PC-9 (cell line): ENCODE data around the gene HOXC6. TPM values are rescaled to one million over a fixed set of nuclear protein-coding genes. Genes with fewer than 3 reads are reported as not detected.

ENCODE experiments used
- BruUV-seq: library from RNA; stranded (reverse); fragments of 400-500 nt; replicated peaks from 2 replicates; lab custom pipeline; 2021; lab: Mats Ljungman, UMichigan
- CTCF ChIA-PET: fragments of 300-600 bp; sonication (Branson Sonifier 250); formaldehyde crosslinking; loops from one replicate; lab custom pipeline; 2022; ENCODE audit warnings: antibody characterized with exemption; lab: Charles Lee
- POLR2A ChIA-PET: fragments of 300-600 bp; sonication (Branson Sonifier 250); formaldehyde crosslinking; loops from one replicate; lab custom pipeline; 2022; ENCODE audit warnings: antibody characterized with exemption; ENCODE audit not compliant: unreplicated experiment; lab: Charles Lee
- DNase-seq, 2 experiments: peaks; one replicate each; pipeline versions ENCODE4 v3.0.0 to v3.0.0-alpha.2; 2015 to 2022; ENCODE audit warnings: mixed read lengths in 1 of 2
- H2AFZ ChIP-seq: fragments of 200-600 bp; sonication (generic); 2 replicates; pipeline ENCODE4 v1.8.1; 2017; ENCODE audit warnings: antibody characterized with exemption
- H3F3A ChIP-seq: fragments of 200-600 bp; sonication (generic); 2 replicates; pipeline ENCODE4 v1.8.1; 2017; ENCODE audit warnings: antibody characterized with exemption, mild to moderate bottlenecking, low read depth; ENCODE audit not compliant: insufficient read depth
- H3K27ac ChIP-seq: fragments of 200-600 bp; sonication (generic); 2 replicates; pipeline ENCODE4 v1.6.1; 2016; ENCODE audit warnings: mixed run types
- H3K27me3 ChIP-seq: fragments of 200-600 bp; sonication (generic); 2 replicates; pipeline ENCODE4 v1.6.1; 2016; ENCODE audit warnings: low read depth, mixed run types; ENCODE audit not compliant: insufficient read depth
- H3K36me3 ChIP-seq: fragments of 200-600 bp; sonication (generic); 2 replicates; pipeline ENCODE4 v1.6.1; 2016; ENCODE audit warnings: low read depth, mixed run types
- H3K4me1 ChIP-seq: fragments of 200-600 bp; sonication (generic); replicated peaks from 2 replicates; pipeline ENCODE4 v1.6.1; 2016; ENCODE audit warnings: mixed run types; ENCODE audit not compliant: insufficient read depth
- H3K4me2 ChIP-seq: fragments of 200-600 bp; sonication (generic); 2 replicates; pipeline ENCODE4 v1.6.1; 2017; ENCODE audit warnings: mixed run types
- H3K4me3 ChIP-seq: fragments of 200-600 bp; sonication (generic); 2 replicates; pipeline ENCODE4 v1.6.1; 2016; ENCODE audit warnings: mixed run types
- H3K79me2 ChIP-seq: fragments of 200-600 bp; sonication (generic); 2 replicates; pipeline ENCODE4 v1.6.1; 2017; ENCODE audit warnings: low read depth, mixed run types
- H3K9me2 ChIP-seq: fragments of 200-600 bp; sonication (generic); 2 replicates; pipeline ENCODE4 v1.8.1; 2017; ENCODE audit warnings: mild to moderate bottlenecking; ENCODE audit not compliant: insufficient read depth
- H3K9me3 ChIP-seq: fragments of 200-600 bp; sonication (generic); 2 replicates; pipeline ENCODE4 v1.8.1; 2016; ENCODE audit warnings: low read depth; ENCODE audit not compliant: insufficient read depth
- H4K20me1 ChIP-seq: fragments of 200-600 bp; sonication (generic); 2 replicates; pipeline ENCODE4 v1.8.1; 2017; ENCODE audit not compliant: insufficient read depth
- CTCF ChIP-seq: fragments of 200-600 bp; sonication (generic); conservative IDR thresholded peaks from 2 replicates; pipeline ENCODE4 v1.6.1; 2017; ENCODE audit warnings: mixed run types, antibody characterized with exemption, mild to moderate bottlenecking, moderate library complexity
- EZH2 ChIP-seq: fragments of 200-600 bp; sonication (generic); IDR thresholded peaks from 2 replicates; pipeline ENCODE4 v1.8.0; 2017; ENCODE audit warnings: antibody characterized with exemption, low read depth
- intact Hi-C: fragments of 100-400 bp; cut with micrococcal nuclease; formaldehyde crosslinking; loops from one replicate; pipeline ENCODE4 v1.10.0; 2022; ENCODE audit not compliant: unreplicated experiment
- total RNA-seq: library from RNA; stranded (reverse); gene quantifications from 2 replicates; pipeline ENCODE4 v1.2.3, GENCODE V29; 2021

Gene HOXC6
- total RNA-seq, 1 experiment from 2014 or later, result 4.1 TPM

GRCh38 chr12:54003625-54004024 lies 24.6 kb upstream of the HOXC6 start:
- Histone ChIP-seq H3F3A (peaks cover 3% of the 10 kb centered on the region; the same call in 1 of the 2 replicates), H3K27me3 (no peaks in the 10 kb centered on the region), H3K4me2 (no peak overlapping the region), H3K4me3 (no peak overlapping the region), H3K79me2 (no peaks in the 10 kb centered on the region), H3K36me3 (no peaks in the 10 kb centered on the region), H3K9me3 (no peaks in the 10 kb centered on the region), H4K20me1 (no peaks in the 10 kb centered on the region), H3K9me2 (no peaks in the 10 kb centered on the region), H3K4me1 (no peaks in the 10 kb centered on the region), H3K27ac (no peak overlapping the region), H2AFZ (no peak overlapping the region)
- POLR2A ChIA-PET, result no interaction called here
- intact Hi-C loops, result no loop called here
- no peak for DNase-seq
- BruUV-seq, result no TSS peak
- TF ChIP-seq EZH2 (no peak), CTCF (no peak)
- CTCF ChIA-PET, result no interaction called here

- H4K20me1 ChIP-seq, result no peaks in the 10 kb centered on the region
- no peaks in the 10 kb centered on the region for H3K27me3 ChIP-seq
- no peaks in the 10 kb centered on the region for H3K4me1 ChIP-seq
- no peak overlapping the region for H3K27ac ChIP-seq
- H3F3A ChIP-seq, result no peaks in the 10 kb centered on the region; the same call in 1 of the 2 replicates
- H2AFZ ChIP-seq, result no peak overlapping the region
- intact Hi-C loops, result no loop called here
- POLR2A ChIA-PET, result no interaction called here
- H3K4me3 ChIP-seq, result no peak overlapping the region
- no peaks in the 10 kb centered on the region for H3K79me2 ChIP-seq
- H3K9me3 ChIP-seq, result no peaks in the 10 kb centered on the region
- no peaks in the 10 kb centered on the region for H3K9me2 ChIP-seq
- no TSS peak for BruUV-seq
- TF ChIP-seq CTCF (peak; percentile 32; the same call in 1 of the 2 replicates), EZH2 (no peak)
- H3K4me2 ChIP-seq, result no peak overlapping the region
- no peaks in the 10 kb centered on the region for H3K36me3 ChIP-seq
- peak in 1 of 2 experiments; percentile 20 for DNase-seq
- CTCF ChIA-PET, result no interaction called here
Measured at GRCh38 chr12:54004063-54004840, 24.0 kb upstream of the HOXC6 start.

GRCh38 chr12:54004841-54005530 lies 23.3 kb upstream of the HOXC6 start:
- no peak overlapping the region for H3K4me3 ChIP-seq
- H3K9me2 ChIP-seq, result no peaks in the 10 kb centered on the region
- intact Hi-C loops, result loop anchor here (5.0 kb wide), 2 partner anchors 303 to 372 kb away; no protein-coding TSS in a partner anchor
- no peaks in the 10 kb centered on the region for H3K79me2 ChIP-seq
- no peaks in the 10 kb centered on the region for H3K27me3 ChIP-seq
- H3F3A ChIP-seq, result no peaks in the 10 kb centered on the region; the same call in 1 of the 2 replicates
- no peak overlapping the region for H3K27ac ChIP-seq
- TF ChIP-seq EZH2 (no peak), CTCF (no peak)
- CTCF ChIA-PET, result interaction anchor here (0.6 to 1.6 kb wide), 4 partner anchors 146 to 215 kb away, joined by 3 to 8 read pairs (median 4); no protein-coding TSS in a partner anchor
- no peak overlapping the region for H2AFZ ChIP-seq
- peak in 1 of 2 experiments; percentile 11 for DNase-seq
- H3K4me2 ChIP-seq, result no peak overlapping the region
- POLR2A ChIA-PET, result interaction anchor here (0.6 kb wide), 1 partner anchor 254 kb away, joined by 3 read pairs; no protein-coding TSS in a partner anchor
- no peaks in the 10 kb centered on the region for H3K9me3 ChIP-seq
- no peaks in the 10 kb centered on the region for H4K20me1 ChIP-seq
- no peaks in the 10 kb centered on the region for H3K36me3 ChIP-seq
- no TSS peak for BruUV-seq
- H3K4me1 ChIP-seq, result no peaks in the 10 kb centered on the region
